Rectal smooth muscle tissue (tissue), 1 donor: ENCODE results near the gene P4HTM.

ENCODE experiments used
- H3K27ac ChIP-seq: one replicate; pipeline ENCODE4 v1.7.0; 2013; ENCODE audit warnings: low read depth, low read length, inconsistent platforms
- H3K27me3 ChIP-seq: one replicate; pipeline ENCODE4 v1.7.0; 2013; ENCODE audit warnings: low read length; ENCODE audit not compliant: control insufficient read depth, insufficient read depth
- H3K36me3 ChIP-seq: one replicate; pipeline ENCODE4 v1.7.0; 2013; ENCODE audit warnings: low read length; ENCODE audit not compliant: control insufficient read depth, insufficient read depth
- H3K4me1 ChIP-seq: one replicate; pipeline ENCODE4 v1.7.0; 2013; ENCODE audit warnings: low read length; ENCODE audit not compliant: control insufficient read depth, insufficient read depth
- H3K4me3 ChIP-seq: one replicate; pipeline ENCODE4 v1.7.0; 2013; ENCODE audit warnings: low read length
- H3K9ac ChIP-seq: one replicate; pipeline ENCODE4 v1.7.0; 2013; ENCODE audit warnings: low read length

The P4HTM gene

GRCh38 chr3:48989796-48990635 lies at the start of gene P4HTM:
P4HTM (plus strand) TSS chr3:48990241; CDS start chr3:48990257, 16 bp downstream.
- H3K9ac ChIP-seq, result peak within 1 kb of the TSS; percentile 87
- peak within 1 kb of the TSS; percentile 90 for H3K27ac ChIP-seq
- H3K36me3 ChIP-seq, result peaks cover 5% of the 10 kb centered on the region
- peaks cover 11% of the 10 kb centered on the region for H3K4me1 ChIP-seq
- no peaks in the 10 kb centered on the region for H3K27me3 ChIP-seq
- peak within 1 kb of the TSS; percentile 95 for H3K4me3 ChIP-seq

- Histone ChIP-seq H3K4me1 (no peaks in the 10 kb centered on the region), H3K4me3 (no peak overlapping the region), H3K27ac (no peak overlapping the region), H3K9ac (no peak overlapping the region), H3K27me3 (no peaks in the 10 kb centered on the region), H3K36me3 (peaks cover 6% of the 10 kb centered on the region)
Measured at GRCh38 chr3:48945432-48945831, 44.6 kb upstream of the P4HTM start.

GRCh38 chr3:48945891-48946549 lies 44.0 kb upstream of the P4HTM start:
- Histone ChIP-seq H3K4me3 (no peak overlapping the region), H3K27me3 (no peaks in the 10 kb centered on the region), H3K27ac (no peak overlapping the region), H3K4me1 (no peaks in the 10 kb centered on the region), H3K36me3 (peaks cover 6% of the 10 kb centered on the region), H3K9ac (no peak overlapping the region)

- H3K36me3 ChIP-seq, result peaks cover 4% of the 10 kb centered on the region
- no peak overlapping the region for H3K4me3 ChIP-seq
- peak overlapping the region; percentile 32 for H3K27ac ChIP-seq
- H3K4me1 ChIP-seq, result no peaks in the 10 kb centered on the region
- H3K9ac ChIP-seq, result no peak overlapping the region
- no peaks in the 10 kb centered on the region for H3K27me3 ChIP-seq
Measured at GRCh38 chr3:48949376-48949717, 40.7 kb upstream of the P4HTM start.

GRCh38 chr3:48950051-48950450 lies 40.0 kb upstream of the P4HTM start:
- no peaks in the 10 kb centered on the region for H3K27me3 ChIP-seq
- H3K4me1 ChIP-seq, result no peaks in the 10 kb centered on the region
- H3K9ac ChIP-seq, result no peak overlapping the region
- H3K27ac ChIP-seq, result no peak overlapping the region
- no peak overlapping the region for H3K4me3 ChIP-seq
- H3K36me3 ChIP-seq, result no peaks in the 10 kb centered on the region

- no peak overlapping the region for H3K9ac ChIP-seq
- no peaks in the 10 kb centered on the region for H3K36me3 ChIP-seq
- H3K4me3 ChIP-seq, result no peak overlapping the region
- H3K27ac ChIP-seq, result no peak overlapping the region
- H3K4me1 ChIP-seq, result no peaks in the 10 kb centered on the region
- no peaks in the 10 kb centered on the region for H3K27me3 ChIP-seq
Measured at GRCh38 chr3:48951764-48952163, 38.3 kb upstream of the P4HTM start.

- Histone ChIP-seq H3K36me3 (no peaks in the 10 kb centered on the region), H3K27me3 (no peaks in the 10 kb centered on the region), H3K27ac (no peak overlapping the region), H3K4me1 (no peaks in the 10 kb centered on the region), H3K9ac (no peak overlapping the region), H3K4me3 (no peak overlapping the region)
Measured at GRCh38 chr3:48952510-48953118, 37.4 kb upstream of the P4HTM start.

- no peak overlapping the region for H3K9ac ChIP-seq
- H3K4me1 ChIP-seq, result no peaks in the 10 kb centered on the region
- no peaks in the 10 kb centered on the region for H3K27me3 ChIP-seq
- H3K27ac ChIP-seq, result no peak overlapping the region
- H3K4me3 ChIP-seq, result no peak overlapping the region
- peaks cover 2% of the 10 kb centered on the region for H3K36me3 ChIP-seq
Measured at GRCh38 chr3:48957006-48957705, 32.9 kb upstream of the P4HTM start.

GRCh38 chr3:48960841-48961413 lies 29.1 kb upstream of the P4HTM start:
- Histone ChIP-seq H3K9ac (no peak overlapping the region), H3K27me3 (no peaks in the 10 kb centered on the region), H3K36me3 (peaks cover 5% of the 10 kb centered on the region), H3K27ac (no peak overlapping the region), H3K4me3 (no peak overlapping the region), H3K4me1 (no peaks in the 10 kb centered on the region)

- Histone ChIP-seq H3K27ac (no peak overlapping the region), H3K4me1 (no peaks in the 10 kb centered on the region), H3K36me3 (peaks cover 5% of the 10 kb centered on the region), H3K9ac (no peak overlapping the region), H3K27me3 (no peaks in the 10 kb centered on the region), H3K4me3 (no peak overlapping the region)
Measured at GRCh38 chr3:48962340-48962739, 27.7 kb upstream of the P4HTM start.

- Histone ChIP-seq H3K4me3 (no peak overlapping the region), H3K4me1 (no peaks in the 10 kb centered on the region), H3K27me3 (no peaks in the 10 kb centered on the region), H3K9ac (no peak overlapping the region), H3K36me3 (peaks cover 5% of the 10 kb centered on the region), H3K27ac (no peak overlapping the region)
Measured at GRCh38 chr3:48962939-48963338, 27.1 kb upstream of the P4HTM start.

GRCh38 chr3:48963591-48963990 lies 26.4 kb upstream of the P4HTM start:
- no peak overlapping the region for H3K27ac ChIP-seq
- H3K36me3 ChIP-seq, result peaks cover 8% of the 10 kb centered on the region
- H3K4me3 ChIP-seq, result no peak overlapping the region
- H3K27me3 ChIP-seq, result no peaks in the 10 kb centered on the region
- H3K4me1 ChIP-seq, result no peaks in the 10 kb centered on the region
- H3K9ac ChIP-seq, result no peak overlapping the region
